AML-193 (cell line): ENCODE measurements around the gene REEP2.
"Not testable (repeated sequence)": the region's sequence is repeated elsewhere in the genome, so short reads cannot be mapped to it uniquely, and the experiment has no call there.

ENCODE experiments used
- DNase-seq, 2 experiments: peaks; one replicate each; lab custom pipeline; 2025; lab: John Stamatoyannopoulos, UW

Gene REEP2, protein sequence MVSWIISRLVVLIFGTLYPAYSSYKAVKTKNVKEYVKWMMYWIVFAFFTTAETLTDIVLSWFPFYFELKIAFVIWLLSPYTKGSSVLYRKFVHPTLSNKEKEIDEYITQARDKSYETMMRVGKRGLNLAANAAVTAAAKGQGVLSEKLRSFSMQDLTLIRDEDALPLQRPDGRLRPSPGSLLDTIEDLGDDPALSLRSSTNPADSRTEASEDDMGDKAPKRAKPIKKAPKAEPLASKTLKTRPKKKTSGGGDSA

DNA sequence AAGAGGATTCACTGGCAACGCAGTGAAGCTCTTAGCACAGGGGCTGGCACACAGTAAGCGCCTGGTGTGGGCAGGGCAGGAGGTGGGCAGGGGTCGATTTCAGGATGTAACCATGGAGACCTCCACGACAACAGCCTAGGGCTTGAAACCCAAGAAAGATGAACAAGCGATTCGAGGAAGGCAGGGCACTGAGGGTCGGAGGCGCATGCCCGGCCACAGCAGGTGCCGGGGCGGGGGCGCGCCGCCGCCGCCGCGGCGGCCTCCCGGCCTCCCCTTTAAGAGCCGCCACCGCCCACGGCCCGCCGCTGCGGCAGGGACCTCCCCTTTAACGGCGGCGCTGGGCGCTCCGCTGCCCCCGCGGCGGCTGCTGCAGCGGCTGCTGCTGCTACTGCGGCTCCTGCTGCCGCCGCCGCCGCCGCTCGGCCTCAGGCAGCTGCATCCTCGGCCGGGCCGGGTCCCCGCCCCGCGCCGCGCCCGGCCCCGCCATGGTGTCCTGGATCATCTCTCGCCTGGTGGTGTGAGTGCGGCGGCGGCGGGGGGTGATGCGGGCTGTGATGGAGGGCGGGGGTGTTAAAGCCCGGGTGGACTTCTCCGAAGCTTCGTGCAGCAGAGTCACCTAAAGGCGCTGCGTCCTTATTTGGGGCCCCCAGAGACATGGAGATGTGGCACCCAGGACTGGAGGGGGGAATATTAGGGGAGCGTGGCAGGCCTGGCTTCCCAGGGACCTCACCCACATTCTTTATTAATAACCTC, at the start of gene REEP2:
Gene REEP2, plus strand, starts transcription at position 334 of the 753 bp plus-strand sequence. Its CDS starts 152 bp downstream, at position 486.
- DNase-seq = no peak

DNA sequence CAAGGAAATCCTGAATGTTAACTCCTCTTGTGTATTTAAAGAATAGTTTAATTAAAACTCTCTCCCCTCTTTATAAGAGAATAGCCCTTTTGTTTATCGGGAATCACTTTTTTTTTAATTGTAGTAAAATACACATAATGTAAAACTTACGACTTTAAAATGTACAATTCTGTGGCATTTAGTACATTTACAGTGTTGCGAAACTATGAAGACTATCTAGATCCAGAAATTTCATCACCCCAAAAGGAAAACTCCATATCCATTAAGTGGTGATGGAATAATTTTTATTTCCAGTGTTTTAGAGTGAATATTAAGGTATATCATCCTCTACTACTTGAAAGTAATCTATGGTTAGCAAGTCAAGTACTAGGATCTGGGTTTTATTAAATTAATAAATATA, 49.5 kb upstream of the REEP2 start:
- no peak for DNase-seq

DNA sequence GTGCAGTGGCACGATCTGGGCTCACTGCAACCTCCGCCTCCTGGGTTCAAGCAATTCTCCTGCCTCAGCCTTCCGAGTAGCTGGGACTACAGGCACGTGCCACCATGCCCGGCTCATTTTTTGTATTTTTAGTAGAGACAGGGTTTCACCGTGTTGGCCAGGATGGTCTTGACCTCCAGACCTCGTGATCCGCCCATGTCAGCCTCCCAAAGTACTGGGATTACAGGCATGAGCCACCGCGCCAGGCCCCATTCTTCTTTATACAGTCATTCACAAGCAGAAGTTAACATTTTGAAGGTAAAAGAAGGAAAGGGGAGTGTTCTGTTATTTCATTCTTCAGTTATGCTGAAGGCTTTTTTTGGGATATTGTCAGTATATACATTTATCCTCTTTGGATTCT, 48.9 kb upstream of the REEP2 start:
- DNase-seq = not testable (repeated sequence)

DNA sequence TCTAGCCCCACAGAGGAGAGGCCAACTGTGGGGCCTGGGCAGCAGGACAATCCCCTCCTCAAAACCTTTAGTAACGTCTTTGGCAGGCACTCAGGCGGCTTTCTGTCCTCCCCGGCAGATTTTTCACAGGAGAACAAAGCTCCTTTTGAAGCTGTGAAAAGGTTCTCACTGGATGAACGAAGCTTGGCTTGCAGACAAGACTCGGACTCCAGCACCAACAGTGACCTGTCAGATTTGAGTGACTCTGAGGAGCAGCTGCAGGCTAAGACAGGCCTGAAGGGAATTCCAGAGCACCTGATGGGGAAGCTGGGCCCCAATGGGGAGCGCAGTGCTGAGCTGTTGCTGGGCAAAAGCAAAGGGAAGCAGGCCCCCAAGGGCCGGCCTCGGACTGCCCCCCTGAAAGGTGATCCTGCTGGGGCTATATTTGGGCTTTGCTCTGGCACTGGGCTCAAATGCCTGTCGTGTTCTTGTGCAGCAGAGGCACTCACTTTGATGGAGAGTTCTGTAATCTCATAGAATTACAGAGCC, 46.9 kb upstream of the REEP2 start:
- no peak for DNase-seq

DNA sequence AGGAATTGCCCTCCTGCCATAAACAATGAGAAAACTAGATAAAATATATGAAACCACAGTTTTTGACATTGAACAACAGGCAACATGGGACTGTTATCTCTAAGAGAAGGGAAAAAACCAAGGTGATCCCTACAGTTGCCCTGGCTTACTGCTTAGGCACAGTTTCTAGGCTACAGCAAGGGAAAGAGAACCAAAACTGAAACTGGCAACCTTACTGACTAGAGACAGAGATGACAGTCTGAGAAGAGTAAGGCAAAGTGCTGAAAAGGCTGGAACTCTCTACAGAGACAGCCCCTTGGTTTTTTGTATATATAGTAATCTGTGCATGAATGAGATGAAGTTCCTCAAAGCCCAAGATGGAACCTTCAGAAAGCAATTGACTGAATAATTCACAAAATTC, 36.2 kb upstream of the REEP2 start:
- DNase-seq = no peak

DNA sequence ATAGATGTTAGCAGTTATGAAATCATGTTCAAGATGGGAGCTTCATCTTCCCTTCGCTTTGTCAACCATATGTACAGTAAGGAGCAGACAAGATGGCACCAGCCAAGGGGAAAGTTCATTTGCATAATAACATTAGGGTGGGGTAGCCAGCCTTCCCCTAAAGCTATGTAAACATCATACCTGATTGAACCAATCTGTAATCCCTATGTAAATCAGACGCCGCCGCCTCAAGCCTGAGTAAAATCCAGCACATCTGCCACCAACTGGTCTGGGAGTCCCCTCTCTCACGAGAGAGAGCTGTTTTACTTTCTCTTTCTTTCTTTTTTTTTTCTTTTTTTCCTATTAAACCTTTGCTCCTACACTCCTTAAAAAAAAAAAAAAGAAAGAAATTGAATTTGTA, 30.8 kb upstream of the REEP2 start:
- DNase-seq = no peak

DNA sequence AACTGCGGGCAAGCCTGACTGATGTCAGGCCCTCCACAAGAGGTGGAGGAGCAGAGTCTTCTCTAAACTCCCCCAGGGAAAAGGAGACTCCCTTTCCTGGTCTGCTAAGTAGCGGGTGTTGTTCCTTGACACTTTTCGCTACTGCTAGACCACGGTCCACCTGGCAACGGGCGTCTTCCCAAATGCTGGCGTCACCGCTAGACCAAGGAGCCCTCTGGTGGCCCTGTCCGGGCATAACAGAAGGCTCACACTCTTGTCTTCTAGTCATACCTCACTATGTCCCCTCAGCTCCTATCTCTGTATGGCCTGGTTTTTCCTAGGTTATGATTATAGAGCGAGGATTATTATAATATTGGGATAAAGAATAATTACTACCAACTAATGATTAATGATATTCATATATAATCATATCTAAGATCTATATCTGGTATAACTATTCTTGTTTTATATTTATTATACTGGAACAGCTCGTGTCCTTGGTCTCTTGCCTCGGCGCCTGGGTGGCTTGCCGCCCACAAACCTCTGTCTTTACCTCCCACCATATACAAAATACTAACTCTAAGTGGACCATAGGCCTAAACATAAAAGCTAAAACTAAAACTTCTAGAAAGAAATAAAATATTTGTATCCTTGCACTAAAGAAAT, 27.7 kb upstream of the REEP2 start:
- DNase-seq = not testable (repeated sequence)

DNA sequence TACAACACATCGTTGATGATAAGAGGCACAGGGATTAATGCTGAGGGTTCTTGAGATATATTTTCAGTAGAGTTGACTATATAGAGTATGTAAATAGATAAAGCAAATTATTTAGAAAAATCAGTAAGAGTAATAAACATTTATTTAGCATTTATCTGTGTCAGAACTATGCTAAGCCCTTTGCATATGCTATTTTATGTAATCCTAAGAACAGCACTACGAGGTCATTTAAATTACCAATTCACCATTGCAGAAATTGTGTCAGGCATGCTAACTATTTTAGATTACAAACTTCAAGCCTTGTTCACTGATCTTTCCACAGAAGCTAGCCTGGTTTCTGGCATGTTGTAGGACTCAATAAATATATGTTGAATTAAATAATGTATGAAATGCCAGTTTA, 20.4 kb upstream of the REEP2 start:
- DNase-seq = no peak

DNA sequence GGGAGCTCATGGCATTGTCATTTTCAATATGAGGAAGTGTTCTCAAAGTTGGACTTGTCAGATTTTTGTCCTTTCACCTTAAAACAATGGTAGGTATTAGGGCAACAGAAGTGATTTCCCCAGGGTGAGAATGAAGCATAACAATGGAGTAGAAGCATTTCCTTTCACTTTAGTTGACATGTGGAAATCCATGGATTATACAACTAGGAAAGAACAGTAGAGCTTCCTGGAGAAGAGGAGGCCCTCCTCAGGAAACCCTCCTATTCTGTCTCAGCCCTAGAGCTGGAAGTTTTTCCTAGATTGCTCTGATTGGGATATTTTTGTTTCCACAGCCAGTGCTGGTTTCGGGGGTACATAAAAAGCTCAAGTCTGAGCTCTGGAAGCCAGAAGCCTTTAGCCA, 13.8 kb upstream of the REEP2 start:
- DNase-seq = no peak

DNA sequence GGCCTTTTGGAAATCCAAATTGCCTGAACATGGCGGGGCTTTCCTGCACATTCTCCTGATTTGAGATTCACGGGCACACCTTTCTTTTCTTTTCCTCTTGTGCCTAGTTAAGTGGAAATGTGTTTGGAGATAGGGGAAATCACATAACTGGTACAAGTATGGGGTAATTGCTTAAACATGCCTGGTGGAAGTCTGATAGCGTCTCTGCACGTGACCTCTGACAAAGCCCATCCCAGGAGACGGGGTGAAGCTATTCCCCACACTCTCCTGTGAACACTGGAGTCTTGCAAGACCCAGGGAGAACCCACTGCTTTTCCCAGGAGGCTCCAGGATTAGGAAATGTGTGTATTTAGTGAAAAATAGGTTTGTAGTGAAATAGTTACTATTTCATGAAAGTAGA, 2.9 kb upstream of the REEP2 start:
- DNase-seq = no peak

DNA sequence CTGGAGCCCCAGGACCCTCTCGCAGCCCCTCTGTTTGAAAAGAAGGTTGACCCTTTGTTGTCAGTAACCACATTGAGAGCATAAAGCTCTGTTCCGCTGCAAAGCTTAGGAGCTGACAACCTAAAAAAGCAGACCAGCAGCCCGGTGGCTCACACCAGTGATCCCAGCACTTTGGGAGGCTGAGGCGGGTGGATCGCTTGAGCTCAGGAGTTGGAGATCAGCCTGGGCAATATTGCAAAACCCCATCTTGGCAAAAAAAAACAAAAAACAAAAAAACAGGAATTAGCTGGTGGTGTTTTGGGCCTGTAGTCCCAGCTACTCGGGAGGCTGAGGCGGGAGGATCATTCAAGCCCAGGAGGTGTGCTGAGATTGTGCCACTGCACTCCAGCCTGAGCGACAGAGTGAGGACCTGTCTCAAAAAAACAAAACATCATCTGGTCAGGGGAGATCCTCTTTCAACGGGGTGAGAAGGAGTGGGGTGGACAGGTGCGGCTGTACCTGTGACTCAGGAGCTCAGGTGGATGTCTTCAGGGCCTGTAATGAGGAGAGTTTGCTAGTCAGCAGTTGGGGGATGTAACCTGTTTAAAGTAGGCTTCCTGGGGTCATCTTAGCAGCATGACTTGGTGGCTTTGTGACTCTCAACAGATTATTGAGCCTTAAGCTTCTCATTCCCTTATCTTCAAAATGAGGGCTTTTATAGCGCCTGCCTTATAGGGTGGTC, 694 bp upstream of the REEP2 start:
- DNase-seq = no peak

DNA sequence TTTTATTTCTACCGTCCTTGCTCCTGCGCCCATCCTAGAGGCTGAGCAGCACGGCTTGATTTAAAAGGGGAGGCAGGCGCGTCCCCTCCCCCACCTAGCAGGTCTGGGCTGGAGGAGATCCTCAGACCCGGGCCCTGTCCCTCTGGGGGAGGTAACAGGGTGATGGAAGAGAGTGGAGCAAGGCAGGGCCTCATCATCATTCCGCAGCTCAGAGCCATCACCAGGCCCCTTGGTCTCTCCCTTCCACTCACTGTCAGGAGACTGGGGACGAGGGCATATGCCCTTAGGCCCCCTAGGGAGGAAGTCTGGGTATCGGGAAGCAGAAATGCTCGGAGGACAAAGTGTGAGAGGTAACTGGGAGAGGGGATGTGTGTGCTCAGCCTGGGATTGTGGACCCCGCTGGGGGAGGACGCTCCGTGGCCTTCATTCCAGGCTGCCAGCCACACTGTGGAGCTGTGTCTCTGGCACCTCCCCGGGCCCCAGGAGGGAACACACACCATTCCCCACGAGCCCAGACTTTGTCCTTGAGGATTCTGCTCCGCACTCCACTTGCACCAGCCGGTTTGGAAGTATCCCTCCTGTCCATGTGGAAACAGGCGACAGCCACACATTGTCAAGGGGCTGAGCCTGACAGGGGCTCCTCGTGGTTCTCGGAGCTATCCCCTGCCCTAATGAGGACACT, 761 bp downstream of the REEP2 start:
- DNase-seq = no peak

DNA sequence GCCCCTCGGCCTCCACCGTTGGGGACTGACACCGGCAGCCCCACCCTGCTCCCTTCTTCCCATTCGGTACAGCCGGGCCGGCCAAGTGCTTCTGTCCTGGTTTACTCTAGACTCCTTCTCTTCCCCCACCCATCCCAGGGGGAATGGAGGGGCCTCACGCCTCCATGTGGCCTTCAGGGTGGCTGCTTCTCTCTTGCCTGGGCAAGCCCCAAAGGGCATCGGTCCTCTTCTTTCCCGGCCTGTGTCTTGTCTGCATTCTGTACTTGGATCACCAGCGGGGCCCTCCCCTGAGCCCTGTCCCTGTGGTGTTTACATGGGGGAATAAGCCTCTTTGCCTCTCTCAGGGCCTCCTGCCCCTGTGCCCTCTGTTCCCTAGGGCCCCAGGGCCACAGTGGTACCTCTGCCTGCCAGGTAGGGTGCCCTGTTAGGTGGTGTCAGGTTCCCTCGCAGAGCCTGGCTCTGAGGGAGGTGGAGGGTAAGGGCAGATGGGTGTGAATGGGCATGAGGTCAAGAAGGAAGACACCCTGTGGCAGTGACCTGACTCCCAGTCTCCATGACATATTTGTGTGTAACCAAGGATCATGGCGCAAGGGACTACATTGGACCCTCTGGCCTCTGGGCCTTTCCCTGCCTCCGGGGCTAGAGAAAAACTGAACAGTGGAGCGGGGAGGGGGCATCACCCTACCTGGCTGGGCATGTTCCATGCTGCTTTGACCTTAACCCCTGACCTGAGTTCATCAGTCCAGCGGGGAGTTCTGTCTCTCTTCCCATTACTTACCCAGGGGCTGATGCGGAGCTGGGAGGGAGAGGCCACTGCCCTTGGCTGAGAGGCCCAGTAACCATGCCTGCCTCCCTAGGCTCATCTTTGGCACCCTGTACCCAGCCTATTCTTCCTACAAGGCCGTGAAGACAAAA, 1.6 kb downstream of the REEP2 start:
- no peak for DNase-seq

DNA sequence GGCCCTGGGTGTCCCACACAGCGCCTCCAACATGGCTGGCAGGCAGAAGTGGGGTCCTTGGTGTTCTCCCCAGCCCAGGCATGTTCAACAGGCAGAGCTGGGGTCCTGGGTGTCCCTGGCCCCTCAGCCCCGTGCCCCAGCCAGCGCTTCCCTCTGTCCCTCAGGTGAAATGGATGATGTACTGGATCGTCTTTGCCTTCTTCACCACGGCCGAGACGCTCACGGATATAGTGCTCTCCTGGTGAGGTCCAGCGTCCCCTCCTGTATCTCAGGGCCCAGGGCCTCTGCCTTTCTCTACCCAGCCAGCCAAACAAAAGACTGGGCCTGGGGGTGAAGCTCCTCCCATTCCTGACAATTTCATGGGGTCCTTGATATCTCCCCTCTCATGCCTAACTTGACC, 2.4 kb downstream of the REEP2 start:
- no peak for DNase-seq

DNA sequence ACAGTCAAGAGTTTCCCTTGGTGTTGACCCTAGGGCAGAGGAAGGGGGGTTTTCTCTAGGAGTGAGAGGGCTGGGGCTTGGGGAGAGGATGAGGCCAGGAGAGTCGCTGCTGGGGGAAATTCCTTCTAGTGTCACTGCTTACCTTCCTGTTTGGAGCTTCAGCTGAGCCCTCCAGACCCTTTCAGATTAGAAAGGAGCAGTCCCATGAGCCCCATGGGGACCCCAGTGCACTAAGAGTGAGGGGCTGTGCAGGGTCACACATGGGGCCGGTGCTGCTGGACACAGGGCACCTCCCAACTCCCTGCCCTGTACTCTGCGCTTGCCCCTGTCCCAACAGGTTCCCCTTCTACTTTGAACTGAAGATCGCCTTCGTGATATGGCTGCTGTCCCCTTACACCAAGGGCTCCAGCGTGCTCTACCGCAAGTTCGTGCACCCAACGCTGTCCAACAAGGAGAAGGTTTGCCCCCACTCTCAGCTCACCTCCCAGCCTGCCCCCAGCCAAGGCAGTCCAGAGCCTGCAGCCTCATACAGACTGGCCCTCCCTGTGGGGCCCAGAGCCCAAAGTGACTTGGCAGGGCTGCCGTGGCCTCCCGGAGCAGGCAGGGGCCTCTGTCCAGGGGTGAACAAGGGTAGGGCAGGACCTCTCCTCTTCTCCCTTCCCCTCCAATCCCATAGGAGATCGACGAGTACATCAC, 5.4 kb downstream of the REEP2 start:
- DNase-seq = no peak

DNA sequence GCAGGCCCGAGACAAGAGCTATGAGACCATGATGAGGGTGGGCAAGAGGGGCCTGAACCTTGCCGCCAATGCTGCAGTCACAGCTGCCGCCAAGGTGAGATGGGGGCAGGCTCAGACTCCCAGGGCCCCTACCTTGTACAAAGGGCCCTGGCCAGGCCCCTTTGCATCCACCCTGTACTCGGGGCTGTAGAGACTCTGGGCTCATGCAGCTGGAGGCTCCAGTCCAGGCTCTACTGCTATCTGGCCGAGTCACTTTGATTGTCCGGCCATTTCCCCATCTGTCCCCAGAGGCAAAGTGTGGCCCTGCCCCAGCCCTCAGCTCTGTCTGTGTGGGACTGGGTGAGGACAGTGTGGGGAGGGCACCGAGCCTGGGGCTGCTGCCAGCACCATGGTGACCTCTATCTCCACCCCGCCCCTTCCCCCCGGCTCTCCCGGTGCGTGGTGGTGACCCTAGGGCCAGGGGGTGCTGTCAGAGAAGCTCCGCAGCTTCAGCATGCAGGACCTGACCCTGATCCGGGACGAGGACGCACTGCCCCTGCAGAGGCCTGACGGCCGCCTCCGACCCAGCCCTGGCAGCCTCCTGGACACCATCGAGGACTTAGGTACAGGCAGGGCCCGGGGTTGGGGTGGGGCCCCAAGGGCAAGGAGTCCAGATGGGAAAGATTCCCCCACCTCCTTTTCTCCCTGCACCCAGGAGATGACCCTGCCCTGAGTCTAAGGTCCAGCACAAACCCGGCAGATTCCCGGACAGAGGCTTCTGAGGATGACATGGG, 6.1 kb downstream of the REEP2 start:
- no peak for DNase-seq

DNA sequence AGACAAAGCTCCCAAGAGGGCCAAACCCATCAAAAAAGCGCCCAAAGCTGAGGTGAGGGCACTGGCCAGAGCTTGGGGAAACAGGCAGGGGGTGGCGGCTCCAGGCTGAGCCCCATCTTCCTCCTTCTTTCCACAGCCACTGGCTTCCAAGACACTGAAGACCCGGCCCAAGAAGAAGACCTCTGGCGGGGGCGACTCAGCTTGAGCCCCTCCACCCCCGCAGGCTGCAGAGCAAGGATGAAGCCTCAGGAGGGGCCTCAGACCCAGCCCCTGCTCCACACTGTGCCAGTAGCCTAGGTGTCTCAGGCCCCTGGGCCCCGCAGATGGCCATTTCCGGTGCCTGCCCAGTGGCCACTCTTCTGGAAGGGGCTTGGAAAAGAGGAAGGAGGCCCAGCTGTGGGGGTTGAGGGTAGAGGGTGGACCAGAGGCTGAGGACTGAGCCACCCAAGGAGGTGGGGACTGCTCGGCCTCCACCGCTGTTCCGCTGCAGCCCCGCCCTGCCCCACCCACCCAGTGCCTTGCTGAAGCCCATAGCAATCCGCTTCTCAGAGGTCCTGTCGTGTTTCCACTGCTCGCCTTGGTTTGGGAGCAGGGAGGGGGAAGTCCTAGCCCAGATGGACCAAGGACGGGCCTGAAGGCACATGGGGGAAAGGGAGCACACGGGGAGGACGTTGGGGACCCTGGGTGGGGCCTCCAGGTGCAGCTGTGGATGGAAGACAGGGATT, 6.9 kb downstream of the REEP2 start:
- no peak for DNase-seq

DNA sequence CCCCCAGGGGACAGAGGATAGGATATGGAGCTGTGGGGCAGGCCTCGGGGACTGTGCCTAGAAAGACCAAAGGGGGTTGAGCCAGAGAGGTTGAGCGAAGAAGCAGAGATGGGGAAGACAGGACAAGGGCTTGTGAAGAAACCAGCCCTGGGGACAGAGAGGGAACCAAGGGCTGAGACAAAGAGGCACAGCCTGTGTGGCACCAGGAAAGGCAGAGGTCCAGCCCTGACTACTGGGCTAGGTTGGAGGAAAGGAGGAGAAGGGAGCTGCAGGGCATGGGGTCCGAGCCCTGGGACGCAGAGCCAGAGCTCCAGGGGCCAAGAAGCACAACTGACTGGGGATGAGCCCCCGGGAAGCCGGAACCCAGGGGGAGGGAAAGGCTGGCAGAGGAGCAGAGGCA, 9.2 kb downstream of the REEP2 start:
- no peak for DNase-seq
